Activated CD4-positive, alpha-beta T cell treated with anti-CD3 and anti-CD28 coated beads for 1 hour (primary cell): ENCODE measurements around the gene FGF7.
"Not testable (repeated sequence)": the region's sequence is repeated elsewhere in the genome, so short reads cannot be mapped to it uniquely, and the experiment has no call there.

Source experiments
- DNase-seq: peaks from one replicate; pipeline ENCODE4 v3.0.0-alpha.2; 2020

Gene FGF7, protein sequence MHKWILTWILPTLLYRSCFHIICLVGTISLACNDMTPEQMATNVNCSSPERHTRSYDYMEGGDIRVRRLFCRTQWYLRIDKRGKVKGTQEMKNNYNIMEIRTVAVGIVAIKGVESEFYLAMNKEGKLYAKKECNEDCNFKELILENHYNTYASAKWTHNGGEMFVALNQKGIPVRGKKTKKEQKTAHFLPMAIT

DNA sequence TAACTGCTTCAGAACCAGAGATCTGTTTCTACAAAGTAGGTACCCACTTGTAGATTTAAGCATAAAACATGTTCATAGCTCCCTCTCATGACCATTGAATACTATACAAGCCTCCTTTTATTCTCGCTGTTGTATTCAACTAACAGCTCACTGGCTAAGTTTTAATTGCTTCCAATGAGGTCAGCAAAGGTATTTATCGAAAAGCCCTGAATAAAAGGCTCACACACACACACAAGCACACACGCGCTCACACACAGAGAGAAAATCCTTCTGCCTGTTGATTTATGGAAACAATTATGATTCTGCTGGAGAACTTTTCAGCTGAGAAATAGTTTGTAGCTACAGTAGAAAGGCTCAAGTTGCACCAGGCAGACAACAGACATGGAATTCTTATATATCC lies at the start of gene FGF7:
TSS of gene FGF7 (plus strand) at position 222 of the 400 bp plus-strand sequence. CDS start 1,056 bp downstream, outside the sequence.
- no peak for DNase-seq

DNA sequence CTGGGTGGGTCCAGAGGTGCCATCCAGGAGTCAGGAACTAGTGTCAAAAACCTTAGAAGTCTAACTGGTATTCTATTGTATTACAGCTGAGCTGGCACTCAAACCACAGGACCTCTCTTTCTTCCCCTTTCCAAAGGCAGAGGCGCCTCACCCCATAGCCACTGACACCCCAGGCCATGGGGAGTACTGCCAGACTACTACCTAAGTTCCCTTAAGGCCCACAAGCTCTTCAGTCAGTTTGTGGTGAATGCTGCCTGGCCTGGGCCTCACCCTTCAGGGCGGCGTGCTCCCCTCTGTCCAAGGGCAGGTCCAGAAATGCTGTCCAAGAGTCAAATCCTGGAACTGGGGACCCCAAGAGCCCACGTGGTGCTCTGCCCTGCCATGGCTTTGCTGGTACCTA lies 43.0 kb upstream of the FGF7 start:
- no peak for DNase-seq

DNA sequence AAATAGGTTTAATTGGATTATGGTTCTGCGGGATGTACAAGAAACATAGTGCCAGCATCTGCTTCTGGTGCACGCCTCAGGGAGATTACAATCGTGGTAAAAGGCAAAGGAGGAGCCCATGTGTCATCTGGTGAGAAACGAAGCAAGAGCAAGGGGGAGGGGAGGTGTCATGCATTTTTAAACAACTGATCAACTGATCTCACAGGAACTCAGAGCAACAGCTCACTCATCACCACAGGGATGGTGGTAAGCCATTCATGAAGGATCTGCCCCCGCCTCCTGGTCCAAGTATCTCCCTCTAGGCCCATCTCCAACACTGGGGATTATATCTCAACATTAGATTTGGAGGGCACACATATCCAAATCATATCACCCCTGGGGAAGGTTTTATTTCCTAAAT lies 42.1 kb upstream of the FGF7 start:
- no peak for DNase-seq

DNA sequence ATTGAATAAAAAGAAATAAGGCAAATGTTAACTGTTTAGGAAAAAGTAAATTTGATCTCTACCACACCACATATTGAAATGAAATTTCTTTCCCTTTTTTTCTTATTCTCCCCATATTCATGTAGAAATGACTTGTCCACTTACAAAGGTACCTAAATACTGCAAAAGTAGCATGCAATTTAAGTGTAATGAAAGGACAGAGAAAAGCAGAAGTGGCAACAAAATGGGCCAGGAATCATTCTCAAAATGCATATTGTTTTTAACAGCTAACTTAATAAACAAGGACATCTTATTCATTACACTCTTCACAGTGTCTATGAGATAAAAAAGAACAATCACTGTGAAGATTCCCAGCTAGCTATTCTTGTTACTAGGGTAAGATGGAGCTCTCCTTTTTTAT lies 40.6 kb upstream of the FGF7 start:
- no peak for DNase-seq

DNA sequence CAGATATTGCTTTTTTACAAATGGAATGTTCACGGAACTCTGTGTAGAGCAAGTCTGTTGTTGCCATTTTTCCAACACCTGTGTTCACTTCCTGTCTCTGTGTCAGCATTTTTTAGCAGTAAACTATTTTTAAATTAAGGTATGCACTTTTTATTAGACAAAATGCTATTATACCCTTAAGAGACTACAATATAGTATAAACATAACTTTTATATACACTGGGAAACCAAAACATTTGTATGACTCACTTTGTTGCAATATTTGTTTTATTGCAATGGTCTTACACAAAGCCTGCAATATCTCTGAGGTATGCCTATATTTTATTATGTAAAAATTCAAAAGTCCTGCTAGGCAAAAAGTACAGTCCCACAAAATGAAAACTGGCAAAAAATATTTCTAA lies 39.8 kb upstream of the FGF7 start:
- DNase-seq, result no peak

DNA sequence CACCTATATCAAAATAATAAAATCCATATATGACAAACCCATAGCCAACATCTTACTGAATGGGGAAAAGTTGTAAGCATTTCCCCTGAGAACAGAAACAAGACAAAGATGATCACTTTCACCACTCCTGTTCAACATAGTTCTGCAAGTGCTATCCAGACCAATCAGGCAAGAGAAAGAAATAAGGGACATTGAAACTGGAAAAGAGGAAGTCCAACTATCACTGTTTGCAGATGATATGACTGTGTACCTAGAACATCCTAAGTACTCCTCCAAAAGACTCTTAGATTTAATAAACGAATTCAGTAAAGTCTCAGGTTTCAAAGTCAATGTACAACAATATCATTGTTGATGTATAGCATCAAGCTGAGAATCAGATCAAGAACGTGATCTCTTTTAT lies 35.6 kb upstream of the FGF7 start:
- no peak for DNase-seq

DNA sequence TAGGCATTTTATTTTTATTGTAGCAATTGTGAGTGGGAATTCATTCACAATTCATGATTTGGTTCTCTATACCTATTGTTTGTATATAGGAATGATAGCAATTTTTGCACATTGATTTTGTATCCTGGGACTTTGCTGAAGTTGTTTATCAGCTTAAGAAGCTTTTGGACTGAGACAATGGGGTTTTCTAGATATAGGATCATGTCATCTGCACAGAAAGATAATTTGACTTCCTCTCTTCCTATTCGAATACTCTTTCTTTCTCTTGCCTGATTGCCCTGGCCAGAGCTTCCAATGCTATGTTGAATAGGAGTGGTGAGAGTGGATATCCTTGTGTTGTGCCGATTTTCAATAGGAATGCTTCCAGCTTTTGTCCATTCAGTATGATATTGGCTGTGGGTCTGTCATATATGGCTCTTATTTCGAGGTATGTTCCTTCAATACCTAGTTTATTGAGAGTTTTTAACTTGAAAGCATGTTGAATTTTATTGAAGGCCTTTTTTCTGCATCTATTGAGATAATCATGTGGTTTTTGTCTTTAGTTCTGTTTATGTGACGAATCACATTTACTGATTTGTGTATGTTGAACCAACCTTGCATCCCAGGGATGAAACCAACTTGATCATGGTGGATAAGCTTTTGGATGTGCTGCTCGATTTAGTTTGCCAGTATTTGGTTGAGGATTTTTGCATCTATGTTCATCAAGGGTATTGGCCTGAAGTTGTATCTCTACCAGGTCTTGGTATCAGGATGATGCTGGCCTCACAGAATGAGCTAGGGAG lies 20.3 kb upstream of the FGF7 start:
- DNase-seq, result not testable (repeated sequence)

DNA sequence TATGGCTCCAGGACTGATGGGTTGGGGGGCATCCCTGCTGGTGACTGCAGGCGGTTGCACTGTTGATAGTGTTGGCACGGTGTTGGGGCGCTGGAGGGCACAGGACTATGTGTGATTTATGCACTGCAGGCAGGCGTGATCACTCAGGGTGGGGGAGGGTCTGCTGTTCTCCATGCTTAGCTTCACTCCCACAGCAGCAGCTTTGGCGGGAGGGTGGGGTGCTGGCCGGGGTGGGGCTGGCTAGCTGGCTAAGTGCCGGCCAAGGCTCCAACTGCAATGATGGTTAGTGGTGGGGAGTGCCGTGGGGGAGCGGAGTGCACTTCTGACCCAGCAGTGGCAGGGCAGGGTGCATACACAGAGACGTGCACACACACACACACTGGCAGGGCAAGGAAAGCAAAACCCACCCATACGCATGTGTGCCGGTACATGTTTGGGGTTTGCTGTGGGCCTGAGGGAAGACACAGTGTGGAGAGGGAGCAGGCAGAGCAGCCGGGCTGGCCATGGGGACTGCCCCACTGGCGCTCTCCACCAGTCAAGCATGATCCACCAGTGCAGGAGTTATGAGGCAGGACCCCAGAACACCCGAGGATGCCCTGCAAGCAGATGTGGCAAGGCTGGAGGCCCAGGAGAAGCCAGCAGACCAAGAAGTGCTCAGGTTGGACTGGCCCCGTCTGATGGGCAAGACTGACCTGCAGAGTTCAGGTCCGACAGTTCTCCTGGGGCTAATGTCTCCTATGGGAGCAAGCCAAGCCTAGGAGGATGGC lies 16.5 kb upstream of the FGF7 start:
- no peak for DNase-seq

DNA sequence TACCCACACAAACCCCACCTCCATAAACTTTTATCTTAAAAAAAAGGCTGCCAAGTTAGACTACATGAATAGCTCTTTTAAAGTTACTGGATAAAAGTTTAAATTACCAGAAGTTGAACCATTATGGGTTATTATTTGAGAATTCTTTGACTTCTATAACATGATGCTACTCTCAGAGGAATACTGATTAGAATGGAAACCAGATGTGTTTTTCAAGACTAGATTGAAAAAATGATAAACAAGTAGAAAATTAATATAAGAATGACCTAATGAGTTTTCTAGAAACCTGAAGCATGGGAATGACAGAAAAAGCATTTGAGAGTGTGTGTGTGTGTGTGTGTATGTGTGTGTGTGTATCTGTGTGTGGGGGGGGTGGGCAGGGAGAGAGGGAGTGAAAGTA lies 12.4 kb upstream of the FGF7 start:
- no peak for DNase-seq

DNA sequence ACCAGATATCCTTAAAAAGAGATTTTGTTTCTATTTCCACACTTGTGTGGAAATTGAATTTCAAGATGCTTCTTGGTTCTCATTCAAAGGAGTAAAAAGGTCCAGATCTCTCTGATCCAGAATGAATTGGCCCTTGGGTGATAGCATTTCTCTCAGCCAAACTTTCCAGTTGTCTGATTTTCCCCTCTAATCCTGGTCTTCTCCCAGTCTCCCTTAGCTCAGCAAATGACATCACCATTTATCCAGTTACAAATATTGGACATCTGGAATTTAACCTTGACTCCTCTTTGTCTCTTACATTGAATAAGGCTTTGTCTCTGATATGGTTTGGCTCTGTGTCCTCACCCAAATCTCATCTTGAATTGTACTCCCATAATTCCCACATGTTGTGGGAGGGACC lies 10.2 kb upstream of the FGF7 start:
- DNase-seq, result no peak

DNA sequence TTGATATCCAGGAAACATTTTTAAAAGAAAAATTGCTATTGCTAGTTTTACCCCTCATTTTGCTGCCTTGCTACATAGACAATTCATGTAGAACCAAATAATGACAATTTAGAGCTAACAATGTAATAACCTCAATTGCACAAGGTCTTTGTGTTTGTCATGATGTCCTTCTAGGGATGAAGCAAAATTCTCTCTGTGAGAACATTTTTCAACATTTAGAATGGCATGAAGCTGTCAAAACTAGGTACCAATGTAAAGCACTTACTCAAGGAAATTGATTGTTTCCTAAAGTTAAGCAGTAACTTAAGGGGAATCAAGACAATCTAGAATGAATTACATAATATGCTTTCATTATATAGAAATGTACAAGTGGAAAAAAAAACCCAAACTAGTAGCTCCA lies 7.9 kb upstream of the FGF7 start:
- no peak for DNase-seq

DNA sequence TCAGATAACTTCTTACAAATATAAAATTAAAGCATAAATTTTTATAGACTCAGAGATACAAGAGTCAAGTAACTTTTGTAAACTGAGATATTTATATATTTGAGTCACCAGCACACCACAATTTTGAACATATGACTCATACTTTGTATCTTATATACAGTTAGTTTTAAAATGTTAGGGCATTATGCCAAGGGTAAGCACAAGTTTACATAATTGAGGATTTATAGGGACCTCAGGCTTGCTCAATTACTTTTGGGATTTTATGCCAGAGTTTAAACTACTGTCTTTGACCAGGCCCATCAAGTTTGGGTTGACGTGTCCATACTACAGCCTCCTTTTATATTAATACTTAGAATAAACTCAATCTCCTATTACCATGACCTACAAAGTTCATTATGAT lies 7.4 kb upstream of the FGF7 start:
- no peak for DNase-seq

DNA sequence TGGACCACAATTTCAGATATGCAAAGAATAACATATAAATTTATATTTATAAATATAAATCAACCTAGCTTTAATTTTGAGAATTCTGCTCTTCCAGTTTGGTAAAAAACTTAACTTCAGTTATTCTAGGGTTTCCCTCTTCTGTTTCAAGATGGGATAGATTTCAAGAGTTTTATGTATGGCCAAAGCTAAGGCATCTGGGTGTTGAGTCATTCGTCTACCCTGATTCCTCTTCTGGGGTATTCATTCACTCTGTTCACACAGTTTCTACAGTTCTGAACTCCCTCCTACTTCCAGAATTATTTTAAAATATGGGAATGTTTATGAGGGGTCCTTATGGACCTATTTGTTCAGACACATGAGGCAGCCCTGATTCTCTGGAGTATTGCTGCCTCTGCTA lies 4.2 kb upstream of the FGF7 start:
- no peak for DNase-seq

DNA sequence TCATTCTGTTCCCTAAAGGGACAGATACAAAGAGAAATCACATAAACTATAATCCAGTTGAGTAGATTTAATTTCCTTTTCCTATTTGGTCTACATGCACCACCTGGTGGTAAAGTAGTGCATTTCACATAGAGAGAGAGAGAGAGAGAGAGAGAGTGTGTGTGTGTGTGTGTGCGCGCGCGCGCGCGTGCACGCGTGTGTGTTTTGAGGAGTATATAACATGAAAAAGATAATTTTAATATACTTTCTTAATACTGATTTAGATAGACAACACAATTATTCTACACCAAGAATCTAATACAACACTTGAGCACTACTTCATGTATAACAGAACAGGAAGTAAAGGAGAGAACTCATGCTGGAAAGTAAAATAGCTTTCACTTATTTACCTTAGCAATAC lies 1.1 kb upstream of the FGF7 start:
- DNase-seq, result peak; percentile 8

DNA sequence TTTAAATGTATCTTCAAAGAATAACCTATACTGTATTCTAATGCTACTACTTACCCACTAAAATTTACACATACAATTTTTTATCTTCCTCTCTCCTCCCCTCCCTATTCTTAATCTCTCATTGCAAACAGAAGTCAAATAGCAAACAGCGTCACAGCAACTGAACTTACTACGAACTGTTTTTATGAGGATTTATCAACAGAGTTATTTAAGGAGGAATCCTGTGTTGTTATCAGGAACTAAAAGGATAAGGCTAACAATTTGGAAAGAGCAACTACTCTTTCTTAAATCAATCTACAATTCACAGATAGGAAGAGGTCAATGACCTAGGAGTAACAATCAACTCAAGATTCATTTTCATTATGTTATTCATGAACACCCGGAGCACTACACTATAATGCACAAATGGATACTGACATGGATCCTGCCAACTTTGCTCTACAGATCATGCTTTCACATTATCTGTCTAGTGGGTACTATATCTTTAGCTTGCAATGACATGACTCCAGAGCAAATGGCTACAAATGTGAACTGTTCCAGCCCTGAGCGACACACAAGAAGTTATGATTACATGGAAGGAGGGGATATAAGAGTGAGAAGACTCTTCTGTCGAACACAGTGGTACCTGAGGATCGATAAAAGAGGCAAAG lies 984 bp downstream of the FGF7 start:
- no peak for DNase-seq

DNA sequence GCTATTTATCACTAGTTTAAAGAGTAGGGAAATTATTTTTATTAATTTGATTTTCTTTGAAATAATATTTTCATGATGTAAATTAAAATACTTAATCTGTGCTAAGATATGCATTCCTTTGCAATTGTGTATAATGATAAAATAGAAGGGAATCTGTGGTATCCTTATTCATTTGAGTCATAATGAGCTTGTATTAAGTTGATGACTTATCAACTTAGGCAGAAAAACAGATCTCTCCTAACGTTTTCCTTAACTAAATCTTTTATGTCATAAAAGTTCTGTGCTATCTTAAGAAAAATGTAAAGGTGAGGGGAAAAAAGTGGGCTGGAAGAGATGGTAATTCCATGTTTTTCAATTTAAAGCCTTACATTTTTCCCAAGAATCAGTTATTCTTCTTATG lies 1.9 kb downstream of the FGF7 start:
- DNase-seq, result no peak

DNA sequence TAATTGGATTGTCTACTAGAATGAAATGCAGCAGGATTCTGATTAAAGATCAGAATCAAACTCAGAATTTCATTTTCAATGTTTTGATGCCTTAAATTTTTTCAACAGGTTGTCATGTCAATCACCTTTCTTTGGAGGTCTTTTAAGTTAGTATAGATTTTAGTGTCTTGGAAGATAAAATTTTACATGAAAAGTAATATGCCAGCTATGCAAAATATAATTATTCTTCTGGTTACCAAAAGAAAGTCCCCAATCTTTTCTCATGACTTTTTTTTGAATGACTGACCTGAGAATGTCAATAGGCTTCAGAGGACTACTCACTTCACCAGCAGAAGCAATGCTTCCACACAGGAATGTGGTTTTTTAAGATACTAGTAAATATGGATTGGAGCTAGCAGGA lies 4.3 kb downstream of the FGF7 start:
- DNase-seq, result no peak

DNA sequence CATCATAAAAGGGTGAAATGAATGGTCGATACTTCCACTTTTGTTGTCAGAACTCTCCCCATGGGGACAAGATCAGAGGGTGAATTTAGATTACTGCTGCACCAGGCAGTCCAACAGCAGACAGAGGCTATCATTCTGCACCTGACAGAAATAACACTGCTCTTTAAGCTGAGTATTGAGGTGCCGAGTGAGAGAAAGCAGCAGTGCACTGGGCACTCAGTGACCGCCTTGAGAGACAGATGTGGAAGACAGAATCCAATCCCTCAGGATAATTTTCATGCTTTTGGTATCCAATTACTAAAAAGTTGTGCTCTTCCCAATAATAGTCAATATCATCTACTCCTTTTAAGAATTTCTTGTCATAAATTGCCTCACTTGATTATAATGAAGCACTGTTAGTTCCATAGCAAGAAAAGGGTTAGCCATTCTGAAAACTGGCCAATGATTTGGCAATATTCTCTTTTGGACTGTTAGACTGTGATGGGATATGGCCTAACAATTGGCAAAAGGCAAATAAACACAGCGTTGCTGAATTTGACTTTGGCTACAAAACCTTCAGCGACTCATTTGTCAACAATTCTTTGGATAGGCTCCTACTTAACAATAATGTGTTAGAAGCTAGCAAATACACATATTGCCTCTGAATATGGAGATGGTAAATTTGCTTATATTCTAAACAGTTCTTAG lies 5.5 kb downstream of the FGF7 start:
- DNase-seq, result no peak

DNA sequence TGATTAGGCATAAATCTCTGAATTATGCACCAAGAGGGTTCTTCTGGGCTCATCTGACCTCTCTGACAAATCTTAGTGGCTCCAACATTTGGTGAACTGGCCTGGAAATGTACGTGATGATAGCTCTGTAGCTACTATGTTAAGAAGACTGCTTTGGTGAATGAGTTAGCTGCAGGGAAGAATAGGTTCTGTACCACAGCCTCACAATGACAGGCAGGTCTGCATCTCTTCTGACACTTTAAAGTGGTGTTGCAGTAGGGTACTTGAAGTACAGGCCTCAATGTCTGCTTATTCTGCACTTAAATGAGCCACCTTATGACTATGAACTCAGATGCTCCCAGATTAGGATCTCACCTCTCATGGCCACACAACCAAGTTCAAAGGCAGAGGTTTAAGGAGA lies 7.0 kb downstream of the FGF7 start:
- DNase-seq, result no peak

DNA sequence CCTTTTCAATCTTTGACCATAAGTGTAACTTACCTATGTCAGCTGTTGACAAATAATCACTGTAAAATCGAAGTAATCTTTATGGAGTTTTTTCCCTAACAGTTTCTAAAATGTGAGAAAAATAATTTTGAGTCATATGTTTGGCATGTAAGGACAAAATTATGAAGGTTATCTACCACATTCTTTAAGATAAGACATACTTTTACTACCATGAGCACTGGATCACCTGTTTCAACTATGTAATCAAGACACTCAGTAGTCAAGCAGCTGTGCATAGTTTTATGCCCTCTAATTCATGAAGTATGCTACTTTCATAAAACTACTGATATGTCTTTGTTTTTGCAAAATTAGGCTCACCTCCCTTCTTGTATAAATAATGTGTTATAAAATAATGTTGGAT lies 12.1 kb downstream of the FGF7 start:
- no peak for DNase-seq

DNA sequence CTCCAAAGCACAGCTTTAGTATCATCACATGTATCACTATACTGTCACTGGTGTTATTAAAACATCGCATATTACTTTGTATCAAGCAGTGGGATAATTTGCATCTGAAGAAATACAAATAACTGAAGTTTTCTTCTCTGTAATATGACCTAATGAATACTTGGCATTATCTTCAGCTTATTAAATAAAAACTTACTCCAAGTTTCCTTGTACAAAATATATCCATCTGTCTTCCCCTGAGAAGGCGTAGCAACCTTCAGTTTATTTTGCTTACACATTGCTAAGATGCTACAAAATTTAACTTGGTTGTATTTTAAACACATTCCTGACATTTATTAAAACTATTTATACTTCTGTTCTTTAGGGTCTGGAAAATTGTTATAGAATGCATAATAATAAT lies 13.7 kb downstream of the FGF7 start:
- DNase-seq, result no peak

DNA sequence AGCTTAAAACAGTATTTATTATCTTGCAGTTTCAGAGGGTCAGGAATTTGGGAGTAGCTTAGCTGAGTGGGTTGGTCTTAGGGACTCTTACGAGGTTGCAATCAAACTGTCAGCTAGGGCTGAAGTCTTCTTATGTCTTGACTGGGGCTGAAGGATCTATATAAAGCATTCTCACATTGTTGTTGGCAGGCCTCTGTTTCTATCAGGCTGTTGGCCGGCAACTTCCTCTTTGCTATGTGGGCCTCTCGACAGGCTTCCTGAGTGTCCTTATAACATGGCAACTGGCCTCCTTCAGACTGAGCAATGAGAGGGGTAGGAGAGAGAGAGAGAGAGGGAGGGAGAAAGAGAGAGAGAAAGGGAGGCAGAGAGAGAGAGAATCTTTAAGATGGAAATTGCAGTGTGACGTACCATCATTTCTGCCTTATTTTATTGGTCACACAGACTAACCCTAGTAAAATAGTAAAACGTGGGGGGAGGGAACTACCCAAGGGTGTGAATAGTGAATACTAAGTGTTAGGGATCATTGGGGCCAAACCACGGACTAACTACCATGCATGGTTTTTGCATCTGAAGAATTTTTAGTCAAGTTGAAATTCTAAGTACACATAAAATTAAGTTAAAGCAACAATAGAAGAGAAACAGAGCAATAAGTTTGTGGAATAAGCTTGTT lies 16.1 kb downstream of the FGF7 start:
- DNase-seq, result no peak
